GM13976 (cell line): ENCODE results near the gene CEACAM7.
"Not testable (repeated sequence)": the region's sequence is repeated elsewhere in the genome, so short reads cannot be mapped to it uniquely, and the experiment has no call there.

Source experiments
- DNase-seq: peaks from one replicate; pipeline ENCODE4 v3.0.0; 2012; ENCODE audit warnings: low spot score
- CTCF ChIP-seq: IDR thresholded peaks from 2 replicates; pipeline ENCODE4 v1.5.1; 2012; ENCODE audit warnings: borderline replicate concordance, mild to moderate bottlenecking; ENCODE audit not compliant: insufficient read depth; ENCODE audit errors: extremely low read depth, missing control alignments, control extremely low read depth
- in situ Hi-C: fragments of 300-500 bp; cut with MboI; formaldehyde crosslinking; loops from one replicate; pipeline ENCODE4 v1.12.0; 2022; ENCODE audit warnings: low sequenced_read_pairs, mixed read lengths, inconsistent platforms; ENCODE audit not compliant: unreplicated experiment

The CEACAM7 gene

GRCh38 chr19:41657157-41657556 lies 30.9 kb downstream of the CEACAM7 start:
- in situ Hi-C loops: no loop called here
- no peak for DNase-seq
- no peak for TF ChIP-seq CTCF

- in situ Hi-C loops, DNase-seq: not testable (repeated sequence)
Measured at GRCh38 chr19:41656756-41657155, 31.3 kb downstream of the CEACAM7 start.

- in situ Hi-C loops: no loop called here
- no peak for TF ChIP-seq CTCF
- no peak for DNase-seq
Measured at GRCh38 chr19:41652250-41652649, 35.8 kb downstream of the CEACAM7 start.

- TF ChIP-seq CTCF: no peak
- DNase-seq: no peak
- in situ Hi-C loops: no loop called here
Measured at GRCh38 chr19:41649827-41650226, 38.2 kb downstream of the CEACAM7 start.

- TF ChIP-seq CTCF: peak; percentile 16
- peak; percentile 37 for DNase-seq
Measured at GRCh38 chr19:41646589-41647204, 41.4 kb downstream of the CEACAM7 start.

GRCh38 chr19:41641879-41642485 lies 46.1 kb downstream of the CEACAM7 start:
- DNase-seq: peak; percentile 83
- TF ChIP-seq CTCF: peak; percentile 86
- in situ Hi-C loops: no loop called here

More at GRCh38 chr19:41646589-41647204, 41.4 kb downstream of the CEACAM7 start:
- in situ Hi-C loops: no loop called here

- in situ Hi-C loops: no loop called here
- no peak for DNase-seq
- TF ChIP-seq CTCF: no peak
Measured at GRCh38 chr19:41638641-41639081, 49.4 kb downstream of the CEACAM7 start.
